Measurements from ENCODE around the gene CAMKMT.

CAMKMT gene

GRCh38 chr2:44772669-44773378, 411.1 kb downstream of the CAMKMT start:
- no peak for DNase-seq (ENCODE audit: low spot score)

GRCh38 chr2:44774826-44775492, 413.2 kb downstream of the CAMKMT start:
- DNase-seq (ENCODE audit: low spot score), result no peak

GRCh38 chr2:44777036-44777435, 415.3 kb downstream of the CAMKMT start:
- no peak for DNase-seq (ENCODE audit: low spot score)

GRCh38 chr2:44777537-44777936, 415.8 kb downstream of the CAMKMT start:
- peak; percentile 9 for DNase-seq (ENCODE audit: low spot score)

GRCh38 chr2:44778221-44778654, 416.5 kb downstream of the CAMKMT start:
- DNase-seq (ENCODE audit: low spot score), result no peak

- DNase-seq (ENCODE audit: low spot score), result no peak
Observed at GRCh38 chr2:44778671-44779476, 417.1 kb downstream of the CAMKMT start.

GRCh38 chr2:44779793-44780192, 418.0 kb downstream of the CAMKMT start:
- no peak for DNase-seq (ENCODE audit: low spot score)

- no peak for DNase-seq (ENCODE audit: low spot score)
Observed at GRCh38 chr2:44780406-44780805, 418.7 kb downstream of the CAMKMT start.

- no peak for DNase-seq (ENCODE audit: low spot score)
Observed at GRCh38 chr2:44785433-44785832, 423.7 kb downstream of the CAMKMT start.

GRCh38 chr2:44786045-44786816, 424.5 kb downstream of the CAMKMT start:
- no peak for DNase-seq (ENCODE audit: low spot score)

- no peak for DNase-seq (ENCODE audit: low spot score)
Observed at GRCh38 chr2:44786817-44787214, 425.1 kb downstream of the CAMKMT start.

GRCh38 chr2:44787663-44788062, 425.9 kb downstream of the CAMKMT start:
- no peak for DNase-seq (ENCODE audit: low spot score)

GRCh38 chr2:44789446-44789845, 427.7 kb downstream of the CAMKMT start:
- no peak for DNase-seq (ENCODE audit: low spot score)

- DNase-seq (ENCODE audit: low spot score), result no peak
Observed at GRCh38 chr2:44789971-44790721, 428.4 kb downstream of the CAMKMT start.

GRCh38 chr2:44793322-44793870, 431.6 kb downstream of the CAMKMT start:
- DNase-seq (ENCODE audit: low spot score), result peak; percentile 21

GRCh38 chr2:44796771-44797170, 435.0 kb downstream of the CAMKMT start:
- no peak for DNase-seq (ENCODE audit: low spot score)

- DNase-seq (ENCODE audit: low spot score), result no peak
Observed at GRCh38 chr2:44798139-44798659, 436.5 kb downstream of the CAMKMT start.

- DNase-seq (ENCODE audit: low spot score), result no peak
Observed at GRCh38 chr2:44799105-44799504, 437.4 kb downstream of the CAMKMT start.

- no peak for DNase-seq (ENCODE audit: low spot score)
Observed at GRCh38 chr2:44799754-44800153, 438.0 kb downstream of the CAMKMT start.

GRCh38 chr2:44801289-44801840, 439.6 kb downstream of the CAMKMT start:
- DNase-seq (ENCODE audit: low spot score), result no peak
